K562 (cell line): ENCODE measurements around the gene HFE. TPM values are rescaled to one million over a fixed set of nuclear protein-coding genes. Genes with fewer than 3 reads are reported as not detected.

Experiments used
- ATAC-seq: fragments of 200-7000 bp; cut with Tn5 transposase; 3 replicates; pipeline ENCODE4 v1.9.1; 2020; ENCODE audit warnings: moderate library complexity
- BruUV-seq: library from RNA; stranded (reverse); fragments of 400-500 nt; replicated peaks from 2 replicates; lab custom pipeline; 2021; lab: Mats Ljungman, UMichigan
- CTCF ChIA-PET: fragments of 300-600 bp; formaldehyde crosslinking; extraction: SDS; loops from one replicate; lab custom pipeline; 2021; ENCODE audit warnings: low intra/inter-chr PET ratio; lab: Yijun Ruan, JAX
- POLR2A ChIA-PET: fragments of 300-600, 350-650 bp; sonication (Branson Sonifier 250); formaldehyde crosslinking; extraction: SDS; loops from one replicate; lab custom pipeline; 2021; ENCODE audit warnings: antibody characterized with exemption, inconsistent platforms; lab: Yijun Ruan, JAX
- DNase-seq, 4 experiments: peaks; one replicate each; pipeline versions ENCODE4 v3.0.0 to v3.0.0-alpha.2; 2011 to 2018; ENCODE audit warnings: low spot score in 3 of 4, mixed read lengths in 3 of 4; ENCODE audit errors: extremely low read depth in 1 of 4
- FAIRE-seq: peaks from 2 replicates; lab custom pipeline; 2011; peaks lifted over from hg19 to GRCh38; lab: Jason Lieb, UNC
- H2AFZ ChIP-seq: 2 replicates; pipeline ENCODE4 v1.6.0; 2011; ENCODE audit warnings: low read depth, low read length, control low read depth, inconsistent platforms
- H3K27ac ChIP-seq: fragments of 200-600 bp; 3 replicates; pipeline ENCODE4 v1.8.0; 2011; ENCODE audit warnings: low read depth, mild to moderate bottlenecking, control low read depth, inconsistent platforms, low read length, moderate library complexity, mixed read lengths; ENCODE audit errors: extremely low read depth
- H3K27me3 ChIP-seq, 2 experiments: fragments of 300-600 bp in 1 of 2; 2 replicates in 1 of 2; 3 replicates in 1 of 2; pipeline versions ENCODE4 v1.6.0 to v1.8.0; 2011; ENCODE audit warnings: inconsistent platforms in 2 of 2, low read length in 2 of 2, mild to moderate bottlenecking in 1 of 2, mixed read lengths in 1 of 2, moderate library complexity in 1 of 2; ENCODE audit not compliant: control insufficient read depth in 2 of 2, insufficient read depth in 2 of 2
- H3K36me3 ChIP-seq: fragments of 300-600 bp; 3 replicates; pipeline ENCODE4 v1.8.0; 2011; ENCODE audit warnings: mild to moderate bottlenecking, low read length, inconsistent platforms; ENCODE audit not compliant: control insufficient read depth, insufficient read depth
- H3K4me1 ChIP-seq, 2 experiments: fragments of 200-600 bp in 1 of 2; replicated peaks in 1 of 2; 2 replicates in 1 of 2; 3 replicates in 1 of 2; pipeline versions ENCODE4 v1.5.1 to v1.8.0; 2011; ENCODE audit warnings: inconsistent platforms in 2 of 2, low read length in 2 of 2, mild to moderate bottlenecking in 1 of 2, mixed read lengths in 1 of 2, moderate library complexity in 1 of 2; ENCODE audit not compliant: control insufficient read depth in 2 of 2, insufficient read depth in 2 of 2
- H3K4me2 ChIP-seq: 2 replicates; pipeline ENCODE4 v1.6.1; 2011; ENCODE audit warnings: low read length, control low read depth, inconsistent platforms, mixed read lengths; ENCODE audit not compliant: insufficient read depth
- H3K4me3 ChIP-seq: fragments of 200-600 bp; sonication (generic), shearing (Covaris generic); 2 replicates; pipeline ENCODE4 v1.5.1; 2016; ENCODE audit warnings: control low read depth, inconsistent platforms
- H3K79me2 ChIP-seq: fragments of 200-600 bp; 3 replicates; pipeline ENCODE4 v1.8.0; 2011; ENCODE audit warnings: low read length, inconsistent platforms; ENCODE audit not compliant: control insufficient read depth, insufficient read depth
- H3K9ac ChIP-seq, 2 experiments: 2 replicates each; pipeline versions ENCODE4 v1.6.0 to v1.6.1; 2011; ENCODE audit warnings: low read depth in 2 of 2, low read length in 2 of 2, control low read depth in 1 of 2, inconsistent platforms in 1 of 2, mild to moderate bottlenecking in 1 of 2, mixed read lengths in 1 of 2; ENCODE audit not compliant: insufficient read depth in 1 of 2
- H3K9me1 ChIP-seq: one replicate; pipeline ENCODE4 v1.6.0; 2011; ENCODE audit warnings: inconsistent platforms, mild to moderate bottlenecking, low read length, moderate library complexity; ENCODE audit not compliant: control insufficient read depth, insufficient read depth
- H3K9me3 ChIP-seq: replicated peaks from 2 replicates; pipeline ENCODE4 v1.5.1; 2011; ENCODE audit warnings: low read depth, low read length, inconsistent platforms; ENCODE audit not compliant: control insufficient read depth, insufficient read depth
- H4K20me1 ChIP-seq: replicated peaks from 2 replicates; pipeline ENCODE4 v1.6.1; 2011; ENCODE audit warnings: low read length, inconsistent platforms, mixed read lengths; ENCODE audit not compliant: control insufficient read depth, insufficient read depth
- ARID2 ChIP-seq: fragments of 450-650 bp; IDR thresholded peaks from 2 replicates; pipeline ENCODE4 v1.6.1; 2017; ENCODE audit warnings: antibody characterized with exemption, mild to moderate bottlenecking
- CGGBP1 ChIP-seq: fragments of 250-450 bp; sonication (Bioruptor Pico); IDR thresholded peaks from 2 replicates; pipeline ENCODE4 v1.9.0; 2021; ENCODE audit warnings: mild to moderate bottlenecking
- FUS ChIP-seq: fragments of 200-400 bp; formaldehyde crosslinking; optimal IDR thresholded peaks from 2 replicates; pipeline ENCODE3; 2017; ENCODE audit warnings: low read depth, low read length
- LEF1 ChIP-seq: fragments of 450-650 bp; IDR thresholded peaks from 2 replicates; pipeline ENCODE4 v1.6.1; 2016; ENCODE audit warnings: mild to moderate bottlenecking
- MXI1 ChIP-seq: IDR thresholded peaks from 2 replicates; pipeline ENCODE4 v1.6.1; 2011; ENCODE audit warnings: low read depth, mild to moderate bottlenecking, improper control_type of control experiment, low read length
- NCOA1 ChIP-seq: fragments of 450-650 bp; IDR thresholded peaks from 2 replicates; pipeline ENCODE4 v1.6.1; 2016; ENCODE audit warnings: low read depth
- NFE2L1 ChIP-seq: fragments of 450-650 bp; IDR thresholded peaks from 2 replicates; pipeline ENCODE4 v1.6.1; 2016; ENCODE audit warnings: missing genetic modification characterization, low read depth, mild to moderate bottlenecking, missing compliant biosample characterization, moderate library complexity, borderline replicate concordance
- RBM25 ChIP-seq: fragments of 200-400 bp; formaldehyde crosslinking; IDR thresholded peaks from 2 replicates; pipeline ENCODE4 v1.6.1; 2018; ENCODE audit warnings: low read length, low read depth, moderate library complexity; ENCODE audit not compliant: severe bottlenecking
- SMAD4 ChIP-seq: fragments of 250-450 bp; sonication (Bioruptor Pico); conservative IDR thresholded peaks from 2 replicates; pipeline ENCODE4 v1.8.0; 2021; ENCODE audit warnings: inconsistent platforms, mild to moderate bottlenecking, moderate library complexity
- SP1 ChIP-seq: sonication (generic); formaldehyde crosslinking; IDR thresholded peaks from 2 replicates; pipeline ENCODE4 v1.8.1; 2022; ENCODE audit warnings: mild to moderate bottlenecking, missing genetic modification reagents
- TOE1 ChIP-seq, 2 experiments: fragments of 450-650 bp in 1 of 2; sonication (generic) in 1 of 2; formaldehyde crosslinking in 1 of 2; IDR thresholded peaks; 2 replicates each; pipeline versions ENCODE4 v1.7.1 to v1.8.0; 2016 to 2022; ENCODE audit warnings: borderline replicate concordance in 2 of 2, mild to moderate bottlenecking in 2 of 2, antibody characterized with exemption in 1 of 2, inconsistent platforms in 1 of 2, low read depth in 1 of 2, missing genetic modification reagents in 1 of 2, moderate library complexity in 1 of 2
- XRCC5 ChIP-seq: fragments of 200-400 bp; formaldehyde crosslinking; IDR thresholded peaks from 2 replicates; pipeline ENCODE4 v1.6.1; 2017; ENCODE audit warnings: low read depth, mild to moderate bottlenecking, low read length
- ZFPM2 ChIP-seq: fragments of 250-450 bp; sonication (Bioruptor Pico); IDR thresholded peaks from 2 replicates; pipeline ENCODE4 v1.5.1; 2022; ENCODE audit warnings: mild to moderate bottlenecking
- ZNF175 ChIP-seq: fragments of 200-800 bp; sonication (Bioruptor generic); IDR thresholded peaks from 2 replicates; pipeline ENCODE4 v1.6.1; 2016; ENCODE audit warnings: low read depth, mild to moderate bottlenecking, missing genetic modification characterization, missing compliant biosample characterization
- ZNF197 ChIP-seq: fragments of 200-800 bp; sonication (Bioruptor generic); IDR thresholded peaks from 2 replicates; pipeline ENCODE4 v1.6.1; 2016; ENCODE audit warnings: low read depth, missing genetic modification characterization, missing compliant biosample characterization
- WGBS: fragments of 100-300 bp; shearing (Covaris generic); methylation state at CpG from one replicate; pipeline ENCODE4 v1.1.6; 2016; ENCODE audit warnings: low coverage, mixed read lengths; ENCODE audit not compliant: insufficient coverage; ENCODE audit errors: missing lambda C conversion rate; 5-methylcytosine and 5-hydroxymethylcytosine counted together
- in situ Hi-C: fragments of 300-500 bp; cut with MboI; formaldehyde crosslinking; loops from 4 replicates; pipeline ENCODE4 v1.15.0; 2018; ENCODE audit warnings: inconsistent platforms, mixed read lengths
- intact Hi-C: fragments of 100-400 bp; cut with micrococcal nuclease; formaldehyde crosslinking; loops from 2 replicates; pipeline ENCODE4 v1.14.2; 2022
- polyA plus RNA-seq, 8 experiments: library from polyadenylated mRNA; depleted of rRNA in 4 of 8; stranded (reverse) in 5 of 8; unstranded in 3 of 8; fragments of >200 nt; fragmentation: Nextera tagmentation in 2 of 8; fragmentation: Illumina TruSeq in 1 of 8; extraction: Ambion mirVana in 2 of 8; extraction: Trizol in 1 of 8; gene quantifications; 2 replicates each; pipeline versions ENCODE4 v1.2.1 to v1.2.3, GENCODE V29; 2011 to 2014; ENCODE audit warnings: inconsistent platforms in 1 of 8, missing spikeins in 1 of 8
- total RNA-seq, 7 experiments: library from RNA; depleted of rRNA in 6 of 7; stranded (reverse); fragments of >200 nt in 6 of 7; fragmentation: Illumina TruSeq in 2 of 7; extraction: Trizol in 2 of 7; gene quantifications; 2 replicates each; pipeline versions ENCODE4 v1.2.1 to v1.2.3, GENCODE V29; 2011 to 2021; ENCODE audit warnings: low replicate concordance in 1 of 7
- TF ChIP-seq, protein P1 (sequence below): fragments of 450-650 bp; formaldehyde crosslinking; IDR thresholded peaks from 2 replicates; pipeline ENCODE4 v1.4.0; 2020; ENCODE audit warnings: mild to moderate bottlenecking, mixed read lengths

HFE gene
- total and polyA plus RNA-seq, 9 of the 15 experiments (the other 6 are each of a cell fraction or from before 2014, with no cell fraction given): 0.14 to 1.2 (median 0.76) TPM

DNA sequence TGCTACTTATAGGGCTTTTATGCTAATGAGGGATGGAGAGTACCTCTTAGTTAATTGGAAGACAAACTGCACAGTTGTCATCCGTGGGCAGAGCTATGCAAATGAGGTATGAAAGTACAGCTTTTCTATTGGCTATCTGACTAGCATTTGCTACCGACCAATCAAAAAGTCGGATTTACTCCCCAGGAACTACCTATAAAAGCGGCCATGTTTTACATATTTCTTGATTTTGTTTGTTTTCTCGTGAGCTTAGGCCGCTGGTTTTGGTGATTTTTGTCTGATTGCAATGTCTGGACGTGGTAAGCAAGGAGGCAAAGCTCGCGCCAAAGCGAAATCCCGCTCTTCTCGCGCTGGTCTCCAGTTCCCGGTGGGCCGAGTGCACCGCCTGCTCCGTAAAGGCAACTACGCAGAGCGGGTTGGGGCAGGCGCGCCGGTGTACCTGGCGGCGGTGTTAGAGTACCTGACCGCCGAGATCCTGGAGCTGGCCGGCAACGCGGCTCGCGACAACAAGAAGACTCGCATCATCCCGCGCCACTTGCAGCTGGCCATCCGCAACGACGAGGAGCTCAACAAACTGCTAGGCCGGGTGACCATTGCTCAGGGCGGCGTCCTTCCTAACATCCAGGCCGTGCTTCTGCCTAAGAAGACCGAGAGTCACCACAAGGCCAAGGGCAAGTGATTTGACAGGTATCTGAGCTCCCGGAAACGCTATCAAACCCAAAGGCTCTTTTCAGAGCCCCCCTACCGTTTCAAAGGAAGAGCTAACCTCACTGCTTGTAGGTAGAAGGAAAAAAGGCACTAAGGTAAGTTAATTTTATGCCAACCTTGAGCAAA is 36.9 kb downstream of the HFE start:
- H3K4me1 ChIP-seq: peaks cover 4 to 11% of the 10 kb centered on the region in 2 experiments; a peak in 4 of 5 replicates
- in situ Hi-C loops: loop anchor here (5.0 to 10.0 kb wide), 3 partner anchors 73 to 1711 kb away; a partner anchor contains a TSS
- FAIRE-seq: peak; percentile 89
- TF ChIP-seq ZNF175 (no peak), SP1 (peak; percentile 93), CGGBP1 (CRISPR knock-in tag) (peak; percentile 95; the same call in 1 of the 2 replicates), RBM25 (peak; percentile 91), ARID2 (peak; percentile 34; the same call in 1 of the 2 replicates), MXI1 (peak; percentile 63), ZFPM2 (0 out of 2 replicates have a peak, but pooled peaks have one; percentile 71), NFE2L1 (tag) (no peak), ZNF197 (CRISPR knock-in tag) (peak; percentile 71; the same call in 1 of the 2 replicates), SMAD4 (CRISPR knock-in tag) (peak; percentile 66; the same call in 1 of the 2 replicates), NCOA1 (0 out of 2 replicates have a peak, but pooled peaks have one; percentile 26), TOE1 (IDR thresholded peaks at IDR 0.05; ENCODE audit: borderline replicate concordance) (no peak; the same call in 1 of the 2 replicates), TOE1 (CRISPR knock-in tag; IDR thresholded peaks at IDR 0.05; ENCODE audit: borderline replicate concordance, low read depth) (peak; percentile 97), LEF1 (no peak; the same call in 1 of the 2 replicates), FUS (no peak), XRCC5 (peak; percentile 18; the same call in 1 of the 2 replicates)
- TF ChIP-seq, protein P1, sequence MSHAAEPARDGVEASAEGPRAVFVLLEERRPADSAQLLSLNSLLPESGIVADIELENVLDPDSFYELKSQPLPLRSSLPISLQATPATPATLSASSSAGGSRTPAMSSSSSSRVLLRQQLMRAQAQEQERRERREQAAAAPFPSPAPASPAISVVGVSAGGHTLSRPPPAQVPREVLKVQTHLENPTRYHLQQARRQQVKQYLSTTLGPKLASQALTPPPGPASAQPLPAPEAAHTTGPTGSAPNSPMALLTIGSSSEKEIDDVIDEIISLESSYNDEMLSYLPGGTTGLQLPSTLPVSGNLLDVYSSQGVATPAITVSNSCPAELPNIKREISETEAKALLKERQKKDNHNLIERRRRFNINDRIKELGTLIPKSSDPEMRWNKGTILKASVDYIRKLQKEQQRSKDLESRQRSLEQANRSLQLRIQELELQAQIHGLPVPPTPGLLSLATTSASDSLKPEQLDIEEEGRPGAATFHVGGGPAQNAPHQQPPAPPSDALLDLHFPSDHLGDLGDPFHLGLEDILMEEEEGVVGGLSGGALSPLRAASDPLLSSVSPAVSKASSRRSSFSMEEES (CRISPR knock-in tag): no peak

More for the DNA sequence above, 36.9 kb downstream of the HFE start:
- Histone ChIP-seq H3K4me3 (peak overlapping the region; percentile 72), H3K36me3 (peaks cover 54% of the 10 kb centered on the region), H3K9me3 (no peaks in the 10 kb centered on the region), H3K27ac (peak overlapping the region; percentile 95), H4K20me1 (peaks cover 37% of the 10 kb centered on the region), H3K27me3 (no peaks in the 10 kb centered on the region), H3K79me2 (peaks cover 98% of the 10 kb centered on the region), H3K9me1 (no peaks in the 10 kb centered on the region), H2AFZ (no peak overlapping the region), H3K9ac (peak overlapping the region; percentile 96 to 99), H3K4me2 (peak overlapping the region; percentile 93)
- BruUV-seq: TSS peak; percentile 73
- WGBS: under 1% methylated on average over 45 of the region's 45 CpGs
- intact Hi-C loops: loop anchor here (1.0 to 10.0 kb wide), 11 partner anchors 33 to 1771 kb away; a partner anchor contains a TSS
- POLR2A ChIA-PET: interaction anchor here (0.6 to 6.4 kb wide), 73 partner anchors 11 to 1769 kb away, joined by 3 to 465 read pairs (median 5); partner anchors contain the start of genes BTN2A2 and HFE
- ATAC-seq (peak; percentile 84), DNase-seq (peak; percentile 97 to 99 (median 98))
- CTCF ChIA-PET: interaction anchor here (0.8 kb wide), 1 partner anchor 58 kb away, joined by 4 read pairs; no protein-coding TSS in a partner anchor
